OCI-LY1 (cell line): Measurements from ENCODE around the gene PTX4.

Experiments used
- CTCF ChIP-seq: fragments of 200-600 bp; sonication (generic), shearing (Covaris generic); IDR thresholded peaks from 2 replicates; pipeline ENCODE4 v1.5.1; 2017; ENCODE audit warnings: mild to moderate bottlenecking, antibody characterized with exemption, low read length, moderate library complexity, mixed read lengths
- EZH2 ChIP-seq: fragments of 200-600 bp; sonication (generic), shearing (Covaris generic); IDR thresholded peaks from 2 replicates; pipeline ENCODE4 v1.8.0; 2017; ENCODE audit warnings: borderline replicate concordance, mixed run types, mild to moderate bottlenecking, antibody characterized with exemption, low read length, moderate library complexity, mixed read lengths

GRCh38 chr16:1534021-1535020 lies 45.6 kb upstream of the PTX4 start:
- TF ChIP-seq EZH2: no peak
- TF ChIP-seq CTCF: no peak
